GM19438 (cell line): ENCODE results near the gene NOS3.
"Not testable (repeated sequence)": the region's sequence is repeated elsewhere in the genome, so short reads cannot be mapped to it uniquely, and the experiment has no call there.

Source experiments
- ATAC-seq: cut with Tn5 transposase; IDR thresholded peaks from one replicate; pipeline ENCODE4 v1.9.1; 2021; ENCODE audit warnings: low read depth; ENCODE audit not compliant: unreplicated experiment

Gene NOS3

GRCh38 chr7:150997817-150998216 lies 7.0 kb downstream of the NOS3 start:
- no peak for ATAC-seq

GRCh38 chr7:150998341-150998740 lies 7.5 kb downstream of the NOS3 start:
- no peak for ATAC-seq

GRCh38 chr7:150999001-150999400 lies 8.2 kb downstream of the NOS3 start:
- no peak for ATAC-seq

- no peak for ATAC-seq
Measured at GRCh38 chr7:150999497-151000230, 8.8 kb downstream of the NOS3 start.

- no peak for ATAC-seq
Measured at GRCh38 chr7:151000897-151001495, 10.2 kb downstream of the NOS3 start.

- no peak for ATAC-seq
Measured at GRCh38 chr7:151001546-151001945, 10.7 kb downstream of the NOS3 start.

GRCh38 chr7:151003572-151003971 lies 12.8 kb downstream of the NOS3 start:
- no peak for ATAC-seq

GRCh38 chr7:151005566-151005965 lies 14.7 kb downstream of the NOS3 start:
- no peak for ATAC-seq

- ATAC-seq, result no peak
Measured at GRCh38 chr7:151006590-151007300, 15.9 kb downstream of the NOS3 start.

GRCh38 chr7:151007469-151007898 lies 16.7 kb downstream of the NOS3 start:
- no peak for ATAC-seq

- ATAC-seq, result no peak
Measured at GRCh38 chr7:151008143-151008510, 17.3 kb downstream of the NOS3 start.

GRCh38 chr7:151008511-151009323 lies 17.9 kb downstream of the NOS3 start:
- peak; percentile 91 for ATAC-seq

- ATAC-seq, result no peak
Measured at GRCh38 chr7:151009327-151010036, 18.7 kb downstream of the NOS3 start.

GRCh38 chr7:151010037-151010306 lies 19.2 kb downstream of the NOS3 start:
- ATAC-seq, result no peak

GRCh38 chr7:151010307-151011096 lies 19.7 kb downstream of the NOS3 start:
- ATAC-seq, result no peak

- no peak for ATAC-seq
Measured at GRCh38 chr7:151011097-151011409, 20.2 kb downstream of the NOS3 start.

GRCh38 chr7:151011616-151012015 lies 20.8 kb downstream of the NOS3 start:
- ATAC-seq, result not testable (repeated sequence)

- no peak for ATAC-seq
Measured at GRCh38 chr7:151012031-151012692, 21.3 kb downstream of the NOS3 start.

GRCh38 chr7:151012911-151013347 lies 22.1 kb downstream of the NOS3 start:
- no peak for ATAC-seq
